Glomerular visceral epithelial cell (primary cell): ENCODE results near the gene AK8.

Source experiments
- DNase-seq: peaks from one replicate; pipeline ENCODE4 v3.0.0-alpha.2; 2016; ENCODE audit errors: extremely low spot score

Gene AK8

DNA sequence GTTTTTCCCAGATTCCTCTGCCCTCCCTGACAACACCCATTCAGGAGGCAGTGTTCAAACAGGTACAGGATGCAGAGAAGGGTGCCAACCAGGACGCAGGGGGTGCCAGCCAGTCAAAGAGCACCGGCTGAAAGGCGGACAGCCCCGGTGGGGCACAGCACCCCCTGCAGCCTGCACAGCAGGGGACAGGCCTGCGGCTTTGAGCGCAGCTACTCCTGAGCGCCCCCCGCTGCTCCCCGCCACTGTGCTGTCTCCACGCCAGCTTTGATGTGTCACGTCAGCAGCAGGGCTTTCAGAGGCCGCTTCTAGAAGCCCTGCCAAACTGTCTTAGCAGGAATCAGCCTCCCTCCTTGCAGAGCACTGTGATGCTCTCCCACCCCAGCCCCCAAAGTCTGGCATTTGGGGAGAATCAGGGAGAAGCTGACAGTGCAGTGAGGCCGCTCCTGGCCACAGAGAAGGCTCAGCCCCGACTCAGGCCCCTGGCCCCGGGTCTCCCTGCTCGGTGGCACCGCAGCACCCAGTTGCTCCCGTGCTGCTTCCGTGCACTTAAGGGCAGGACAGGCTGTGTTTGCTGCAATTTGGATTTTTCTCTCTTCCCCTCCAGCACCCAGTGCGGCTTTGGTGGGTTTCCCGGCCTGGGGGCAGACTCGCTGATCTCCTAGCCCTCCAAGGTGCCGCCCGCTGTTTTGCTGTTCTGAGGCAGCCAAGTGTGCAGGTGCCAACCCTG is 20.3 kb downstream of the AK8 start:
- DNase-seq, result no peak

DNA sequence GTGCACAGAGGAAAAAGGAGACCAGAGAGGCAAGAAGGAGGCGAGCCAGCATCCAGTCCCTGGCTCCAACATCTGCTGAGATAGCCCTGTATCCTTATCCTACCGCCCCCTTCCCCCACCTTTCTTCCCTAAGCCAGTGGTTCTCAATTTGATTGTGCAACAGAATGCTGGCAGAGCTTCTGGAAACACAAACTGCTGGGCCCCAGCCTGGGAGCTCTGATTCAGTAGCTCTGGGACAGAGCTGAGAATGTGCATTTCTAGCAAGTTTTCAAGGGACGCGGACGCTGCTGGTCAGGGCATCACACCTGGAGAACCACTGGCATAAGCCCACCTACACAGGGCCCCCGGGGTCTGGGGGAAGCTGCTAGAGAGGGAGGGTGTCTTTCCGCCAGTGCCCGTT is 21.1 kb downstream of the AK8 start:
- no peak for DNase-seq

DNA sequence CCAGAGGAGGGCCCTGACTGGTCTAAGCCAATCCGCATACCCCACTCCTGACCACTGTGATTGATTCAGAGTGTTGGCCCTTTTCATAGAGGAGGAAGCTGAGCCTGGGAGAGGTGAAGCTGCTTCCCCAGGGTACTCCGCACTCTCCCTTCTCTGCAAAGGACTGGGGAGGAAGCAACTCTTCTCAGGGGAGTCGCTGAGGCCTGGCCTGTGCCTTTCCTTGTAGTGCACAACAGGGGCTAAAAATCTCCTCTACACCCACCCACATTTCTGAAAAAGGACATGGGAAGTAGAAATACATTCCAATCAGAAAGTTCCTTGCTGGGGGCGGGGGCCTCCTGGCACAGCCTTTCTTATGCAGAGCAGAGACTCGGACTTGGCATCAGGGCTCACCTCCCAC is 22.2 kb downstream of the AK8 start:
- DNase-seq, result no peak

DNA sequence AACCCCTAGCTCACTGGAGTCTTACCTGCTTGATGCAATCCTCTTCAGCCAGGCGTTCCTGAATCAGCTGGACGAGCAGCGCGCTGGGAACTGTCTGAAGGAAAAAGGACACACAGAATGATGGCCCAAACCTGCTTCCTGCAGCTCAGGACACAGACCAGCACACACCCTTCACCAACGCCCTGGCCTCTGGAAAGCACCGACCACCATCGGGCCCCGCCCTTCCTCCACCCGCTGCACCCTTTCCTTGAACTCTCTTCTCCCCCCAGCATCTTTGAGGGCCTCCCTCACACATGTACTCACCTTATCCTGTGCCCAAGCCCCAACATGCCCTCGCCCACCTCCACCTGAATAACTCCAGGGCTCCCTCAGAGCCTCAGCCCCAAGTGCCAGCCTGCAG is 23.3 kb downstream of the AK8 start:
- DNase-seq, result no peak

DNA sequence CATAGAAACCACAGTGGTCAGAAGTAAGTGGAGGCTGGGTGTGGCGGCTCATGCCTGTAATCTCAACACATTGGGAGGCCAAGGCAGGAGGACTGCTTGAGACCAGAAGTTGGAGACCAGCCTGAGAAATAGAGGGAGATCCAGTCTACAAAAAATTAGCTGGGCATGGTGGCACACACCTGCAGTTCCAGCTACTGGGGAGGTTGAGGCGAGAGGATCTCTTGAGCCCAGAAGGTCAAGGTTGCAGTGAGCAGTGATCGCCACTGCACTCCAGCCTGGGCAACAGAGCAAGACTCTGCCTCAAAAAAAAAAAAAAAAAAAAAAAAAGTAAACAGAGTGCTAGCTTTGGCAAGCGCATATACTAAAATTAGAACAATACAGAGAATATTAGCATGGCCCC is 24.6 kb downstream of the AK8 start:
- no peak for DNase-seq

DNA sequence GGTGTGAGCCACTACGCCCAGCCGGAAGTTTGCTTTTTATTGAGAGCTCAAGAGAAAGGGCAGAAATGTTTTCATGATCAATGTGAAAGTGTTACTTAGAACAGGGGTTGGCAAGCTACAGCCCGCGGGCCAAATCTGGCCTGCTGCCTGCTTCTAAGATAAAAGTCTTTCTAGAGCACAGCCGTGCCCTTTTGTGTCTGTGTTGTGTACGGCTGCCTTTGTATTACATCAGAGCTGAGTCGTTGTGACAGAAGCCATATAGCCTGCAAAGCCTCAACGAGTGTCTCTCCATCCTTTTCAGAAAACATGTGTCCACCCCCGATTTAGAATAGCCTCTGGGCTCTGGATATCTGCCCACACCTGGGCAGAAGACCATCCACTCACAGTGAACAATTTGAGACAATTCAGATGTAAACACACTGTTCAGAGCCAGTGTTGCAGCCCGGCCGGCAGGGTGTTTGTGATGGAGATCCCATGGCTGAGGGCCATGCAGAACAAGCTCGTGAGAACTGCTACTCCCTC is 28.8 kb downstream of the AK8 start:
- DNase-seq, result no peak

DNA sequence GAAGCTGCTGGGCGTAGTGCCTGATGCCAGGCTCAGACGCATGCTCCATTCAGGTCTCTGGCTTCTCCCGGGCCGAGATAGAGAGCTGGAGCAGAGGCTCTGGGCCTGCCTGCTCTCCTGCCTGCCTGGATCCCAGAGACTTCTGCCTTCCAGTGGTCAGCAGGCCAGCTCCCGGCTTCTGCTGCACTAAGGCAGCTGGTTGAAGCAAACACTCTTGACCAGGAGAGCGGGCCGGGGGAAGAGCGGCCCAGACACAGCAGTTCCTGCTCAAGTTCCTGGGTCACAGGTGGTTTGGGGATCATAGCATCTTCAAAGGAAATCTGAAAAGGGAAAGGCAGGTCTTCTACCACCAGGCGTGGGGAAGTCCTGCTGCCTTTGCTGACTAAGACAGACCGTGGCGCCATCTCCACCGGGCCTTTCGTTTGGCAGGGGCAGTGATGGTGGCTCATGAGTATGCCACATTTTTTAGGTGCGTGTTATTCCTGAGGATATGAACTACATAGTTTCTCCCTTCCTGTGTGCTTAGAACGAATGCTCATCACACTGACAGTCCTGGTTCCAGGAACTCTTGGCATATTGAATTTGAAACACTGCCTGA is 31.1 kb downstream of the AK8 start:
- DNase-seq, result no peak

DNA sequence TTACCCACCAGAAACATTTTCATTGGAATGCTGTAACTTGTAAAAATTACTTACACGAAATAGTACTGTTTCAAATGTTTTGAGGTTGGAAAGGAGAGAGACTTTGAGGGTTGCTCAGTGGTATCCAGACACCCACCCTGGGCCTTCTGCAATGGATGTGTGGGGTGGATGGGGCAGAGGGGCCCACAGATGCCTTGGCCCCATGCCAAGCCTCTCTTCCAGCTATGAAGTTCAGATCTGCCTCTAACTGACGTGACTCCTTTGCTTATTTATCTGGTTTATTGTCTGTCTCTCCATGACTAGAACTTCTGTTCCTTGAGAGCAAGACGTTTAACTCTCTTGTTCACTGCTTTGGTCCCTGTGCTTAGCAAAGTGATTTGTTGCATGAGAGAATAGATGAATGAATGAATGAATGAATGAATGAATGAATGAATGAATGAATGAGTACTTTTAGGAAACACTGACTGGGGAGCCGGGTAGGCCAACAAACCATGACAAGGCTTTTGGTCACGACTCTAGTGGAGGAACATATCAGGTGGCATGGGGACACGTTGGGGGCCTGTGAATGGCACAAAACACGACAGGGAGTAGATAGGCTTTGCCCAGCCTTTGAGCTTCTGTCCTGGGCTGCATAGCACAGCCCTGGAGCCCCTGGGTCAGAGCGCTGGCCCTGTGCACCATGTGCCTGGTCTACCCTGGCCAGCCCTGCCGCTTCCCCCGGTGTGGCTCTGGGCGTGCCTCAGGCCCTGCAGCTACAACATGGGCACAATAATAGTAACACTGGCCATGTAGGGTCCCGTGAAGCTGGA is 31.8 kb downstream of the AK8 start:
- no peak for DNase-seq

DNA sequence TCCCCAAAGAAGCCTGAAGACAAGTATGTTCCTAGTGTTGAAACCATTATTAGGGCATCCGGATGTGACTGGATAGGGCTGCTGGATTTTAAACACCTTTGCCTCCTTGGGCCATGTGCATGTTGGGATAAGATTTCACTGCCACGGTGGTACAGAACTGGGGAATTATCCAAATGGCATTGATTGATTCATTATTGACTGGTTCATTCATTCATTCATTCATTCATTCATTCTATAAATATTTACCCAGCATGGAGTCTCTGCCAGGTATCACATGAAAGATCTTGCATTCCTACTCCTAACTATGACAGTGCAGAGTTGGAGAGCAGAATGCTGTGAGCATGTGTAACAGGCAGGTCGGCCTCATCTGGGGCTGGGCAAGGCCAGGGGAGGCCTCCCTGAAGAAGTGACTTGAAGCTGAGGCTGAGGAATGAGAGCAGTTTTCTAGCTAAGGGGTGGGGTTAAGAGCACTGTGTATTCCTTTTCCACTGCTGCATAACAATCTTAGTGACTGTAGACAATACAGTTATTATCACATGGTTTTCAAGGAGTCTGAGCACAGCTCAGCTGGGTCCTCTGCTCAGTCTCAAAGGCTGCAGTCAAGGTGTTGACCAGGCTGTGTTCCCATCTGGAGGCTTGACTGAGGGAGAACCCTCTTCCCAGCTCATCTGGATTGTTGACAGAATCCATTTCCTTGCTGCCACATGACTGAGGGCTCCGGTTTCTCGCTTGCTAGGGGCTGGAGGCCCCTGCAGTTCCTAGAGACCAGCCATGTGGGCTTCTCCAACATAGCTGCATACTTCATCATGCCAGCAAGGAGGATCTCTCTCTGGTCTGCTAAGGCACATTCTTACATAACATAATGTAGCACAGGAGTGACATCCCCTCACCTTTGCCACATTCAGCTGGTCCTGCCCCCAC is 35.7 kb downstream of the AK8 start:
- DNase-seq, result no peak

DNA sequence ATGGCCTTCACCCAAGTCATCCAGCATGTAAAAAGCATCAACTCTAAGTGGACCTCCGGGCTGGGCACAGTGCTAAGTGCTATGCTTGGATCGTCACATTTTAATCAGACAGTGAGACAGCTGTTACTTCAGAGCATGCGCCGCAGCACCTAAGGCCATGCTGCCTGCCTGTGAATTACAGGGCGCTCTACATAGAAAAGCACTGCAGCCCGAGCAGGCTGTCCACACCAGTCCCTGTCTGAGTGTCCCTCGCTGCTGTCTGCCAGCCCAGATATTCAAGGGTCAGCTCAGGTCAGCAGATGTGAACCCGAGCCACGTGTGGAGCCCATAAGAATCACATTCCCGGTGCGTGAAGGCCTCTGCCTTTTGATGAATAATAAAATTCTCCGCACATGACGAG is 37.1 kb downstream of the AK8 start:
- no peak for DNase-seq

DNA sequence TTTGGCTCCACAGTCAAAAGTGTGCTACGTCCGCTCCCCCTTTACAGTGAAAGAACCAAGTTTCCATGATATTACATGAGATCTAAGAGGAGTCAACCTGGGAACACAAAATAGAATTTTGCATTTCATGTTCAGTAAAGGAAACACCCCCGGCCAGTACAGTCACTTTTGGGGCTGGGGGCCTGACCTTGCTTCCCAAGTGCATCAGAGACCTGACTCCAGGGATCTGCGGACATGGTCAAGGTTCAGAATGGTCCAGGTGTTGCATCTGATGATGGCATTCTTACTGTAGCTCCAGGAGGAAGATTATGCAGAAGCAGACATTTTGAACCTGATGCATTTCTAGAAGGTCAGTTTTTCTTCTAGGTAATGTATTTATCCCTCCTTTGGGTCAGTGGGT is 39.8 kb downstream of the AK8 start:
- DNase-seq, result no peak

DNA sequence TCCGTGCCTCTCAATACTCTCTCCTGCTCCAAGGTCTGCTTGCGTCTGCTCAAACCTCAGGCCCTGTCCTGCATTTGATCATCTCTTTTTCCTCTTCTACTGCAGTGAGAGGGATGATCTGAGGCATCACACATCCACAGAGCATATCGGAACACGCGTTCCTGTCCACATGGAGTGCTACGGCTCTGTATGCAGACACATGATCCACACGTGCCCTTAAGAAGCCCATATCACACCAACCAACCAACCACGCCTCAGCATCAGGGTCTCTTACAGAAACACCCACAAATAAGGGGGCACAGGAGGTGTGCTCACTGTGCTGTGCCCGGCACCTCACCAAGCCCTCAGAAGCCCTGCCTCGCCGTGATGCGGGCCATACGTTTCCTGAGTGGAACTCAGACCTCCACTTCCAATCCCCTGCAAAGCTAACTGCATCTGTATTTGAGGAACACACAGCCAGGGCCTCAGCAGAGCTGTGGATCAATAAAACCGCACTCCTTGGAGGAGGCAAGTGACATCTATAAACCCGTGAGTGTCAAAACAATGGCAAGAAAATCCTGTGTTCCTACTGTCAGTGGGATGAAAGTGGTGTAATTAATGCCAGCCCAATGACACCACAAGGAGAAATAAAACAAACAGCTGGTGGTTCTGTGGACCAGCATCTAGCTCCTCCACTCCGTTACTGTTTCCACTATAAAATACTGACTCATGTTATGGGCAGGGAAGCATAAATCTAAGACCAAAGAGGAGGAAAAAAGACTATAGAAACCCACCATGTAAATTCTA is 40.4 kb downstream of the AK8 start:
- no peak for DNase-seq

DNA sequence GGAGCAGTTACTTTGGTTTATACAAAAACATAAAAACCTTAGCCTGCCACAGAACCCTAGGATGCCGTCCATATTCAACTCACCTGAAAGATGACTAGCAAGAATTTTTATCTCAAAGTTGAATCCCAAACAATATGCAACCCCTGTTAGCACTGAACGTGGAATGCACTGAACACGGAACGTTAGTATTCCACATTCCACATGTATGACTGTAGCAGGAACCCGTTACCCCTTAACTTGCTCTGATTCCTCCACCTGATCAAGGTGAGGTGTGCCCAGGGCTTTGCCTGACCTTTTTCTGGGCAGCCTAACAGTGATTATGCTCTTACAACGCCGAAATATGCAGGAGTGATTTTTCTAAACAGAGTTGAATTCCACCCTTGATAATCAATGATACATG is 43.7 kb downstream of the AK8 start:
- DNase-seq, result no peak

DNA sequence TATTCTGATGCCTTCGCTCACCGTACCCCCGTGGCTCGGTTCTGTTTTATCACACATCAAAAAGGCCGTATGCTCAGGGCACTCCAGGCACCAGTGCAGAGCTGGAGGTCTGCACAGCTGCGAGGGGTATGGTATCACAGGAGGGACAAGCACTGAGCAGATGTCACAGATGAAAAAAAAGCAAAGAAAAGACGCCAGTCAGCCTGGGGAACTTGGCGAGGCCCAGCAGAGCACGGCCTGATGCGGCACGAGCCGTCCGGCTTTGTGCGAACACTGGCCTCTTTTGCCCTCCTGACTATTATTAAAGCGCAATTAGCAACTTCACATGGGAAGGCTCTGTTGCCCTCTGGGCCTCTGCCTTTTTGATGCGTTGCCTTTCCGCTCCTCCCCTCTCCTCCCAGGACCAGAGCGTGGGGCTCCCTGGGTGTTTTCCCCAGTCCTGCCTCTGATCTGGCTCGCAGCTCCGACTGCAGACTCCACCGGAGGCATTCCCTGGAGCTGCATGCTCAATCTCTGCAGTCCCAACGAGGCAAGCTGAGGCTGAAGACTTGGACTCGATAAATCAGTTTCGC is 44.4 kb downstream of the AK8 start:
- DNase-seq, result no peak

DNA sequence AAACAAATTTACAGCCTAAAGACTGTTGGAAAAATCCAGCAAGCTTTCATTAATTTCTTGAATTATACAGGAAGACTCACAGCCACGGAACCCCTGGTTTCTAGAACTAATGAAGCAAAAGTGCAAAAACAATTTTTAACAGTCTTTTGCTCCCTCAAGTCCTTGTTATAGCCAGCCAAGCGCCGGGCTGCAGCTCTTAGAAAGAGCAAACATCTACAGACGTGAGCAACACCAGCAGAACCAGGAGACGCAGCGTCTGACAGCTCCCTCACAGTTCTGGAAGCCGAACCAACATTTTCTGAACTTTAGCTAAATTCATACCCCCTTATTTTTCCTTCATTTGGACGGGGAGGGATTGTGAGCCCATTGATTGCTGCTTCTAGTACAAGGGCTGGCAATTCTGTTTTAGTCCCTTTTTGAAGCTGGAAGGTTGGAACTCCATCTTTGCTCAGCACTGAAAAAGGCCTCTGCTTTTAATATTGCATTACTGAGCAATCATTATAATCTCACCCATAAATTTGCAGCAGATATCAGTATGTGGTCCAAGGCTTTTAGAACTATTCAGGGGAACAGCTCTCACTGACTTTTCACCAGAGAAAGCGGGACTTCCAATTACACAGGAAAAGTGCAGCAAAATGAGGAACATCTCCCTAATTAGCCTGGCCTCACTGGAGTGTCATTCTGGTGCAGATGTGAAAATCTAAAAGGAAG is 45.8 kb downstream of the AK8 start:
- DNase-seq, result no peak

DNA sequence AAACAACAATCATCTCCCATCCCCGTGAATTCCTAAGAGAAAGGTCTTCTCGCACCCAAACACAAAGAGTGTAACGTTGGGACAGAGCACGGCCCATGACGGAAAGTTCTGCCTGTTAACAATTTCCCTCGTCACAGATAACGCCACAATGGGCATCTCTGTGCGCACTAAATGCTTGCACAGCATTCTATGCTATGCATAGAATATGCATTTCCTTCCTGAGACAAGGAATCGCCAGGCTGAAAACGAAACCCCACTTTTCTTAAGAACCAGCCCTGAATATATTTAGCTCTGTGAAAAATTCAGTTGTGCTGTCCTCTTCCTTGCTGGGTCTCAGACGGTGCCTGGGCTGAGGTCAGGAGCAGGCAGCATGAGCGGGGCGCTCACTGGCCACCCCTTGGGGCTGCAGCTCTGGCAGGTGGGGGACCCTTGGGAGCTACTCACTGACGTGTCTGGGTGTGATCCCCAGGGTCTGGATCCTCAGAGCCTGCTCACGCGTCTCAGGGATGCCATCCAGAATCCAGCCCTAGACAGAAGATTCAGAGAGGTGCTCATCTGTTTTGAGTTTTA is 49.8 kb downstream of the AK8 start:
- no peak for DNase-seq

DNA sequence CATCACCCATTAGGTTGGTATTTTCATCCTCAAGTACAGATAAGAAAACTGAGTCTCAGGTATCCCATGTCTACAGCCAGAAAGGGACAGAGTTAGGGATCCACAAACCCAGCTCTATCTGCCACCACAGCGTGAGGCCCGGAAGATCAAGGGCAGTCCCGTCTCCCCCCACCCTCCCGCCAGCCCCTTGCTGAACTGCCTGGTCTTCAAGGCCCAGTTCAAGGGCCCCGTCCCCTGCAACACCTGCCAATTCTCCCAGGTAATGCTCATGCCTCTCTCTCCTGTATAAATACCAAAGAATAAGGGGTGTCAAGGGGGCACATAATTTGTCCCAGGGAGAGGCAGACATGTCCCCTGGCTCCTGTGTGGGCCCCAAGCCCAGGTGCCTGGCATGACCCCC is 50.7 kb downstream of the AK8 start:
- no peak for DNase-seq

DNA sequence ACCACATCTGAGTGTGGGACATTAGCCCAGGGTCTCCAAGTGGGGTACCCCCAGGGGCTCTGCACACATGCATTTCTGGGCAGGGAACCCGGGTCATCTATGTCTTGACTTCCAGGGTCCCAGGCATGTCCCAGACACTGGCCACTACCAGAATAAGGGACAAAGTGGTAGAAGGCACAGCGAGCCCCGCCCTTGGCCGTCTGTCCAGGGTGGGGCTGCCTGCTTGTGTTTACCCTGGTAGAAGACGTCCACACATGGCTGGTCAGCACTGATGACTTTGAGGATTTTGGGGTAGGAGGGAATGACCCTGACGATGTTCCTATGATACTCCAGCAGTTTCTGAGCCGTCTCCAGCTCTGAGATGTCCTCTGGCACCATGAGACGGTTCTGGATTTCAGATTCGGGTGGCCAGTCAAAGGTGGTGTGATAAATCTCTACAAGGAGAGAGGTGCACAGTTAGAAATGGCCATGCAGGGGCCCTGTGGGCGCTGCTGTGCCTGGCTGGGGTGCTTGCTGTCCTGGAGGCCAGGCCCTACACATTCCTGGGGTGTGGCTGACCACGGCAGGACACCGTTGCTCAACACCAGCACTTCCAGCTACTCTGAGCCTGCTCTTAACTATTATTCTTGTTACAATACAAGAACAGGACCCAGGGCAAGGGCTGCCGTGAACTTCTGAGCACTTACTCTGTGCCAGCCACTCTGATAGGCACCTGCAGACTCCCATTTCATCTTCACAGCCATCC is 51.3 kb downstream of the AK8 start:
- no peak for DNase-seq

DNA sequence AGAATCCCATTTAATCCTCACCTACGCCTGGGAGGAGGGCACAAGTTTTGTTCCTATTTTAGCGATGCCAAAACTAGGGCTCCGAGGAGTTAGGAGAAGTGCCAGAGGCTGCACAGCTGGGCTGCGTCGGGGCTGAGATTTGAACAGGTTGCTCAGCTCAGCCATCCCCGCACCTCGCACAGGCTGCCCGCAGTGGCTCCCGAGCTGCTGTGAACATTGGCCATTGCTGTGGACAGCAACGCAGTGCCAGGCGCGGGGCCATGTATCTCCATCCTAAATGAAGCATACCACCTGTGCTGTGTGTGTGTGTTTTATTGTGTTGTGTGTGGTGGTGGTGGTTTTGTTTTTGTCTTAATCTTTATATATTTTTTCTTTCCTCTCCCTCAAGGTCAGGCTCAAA is 52.0 kb downstream of the AK8 start:
- DNase-seq, result no peak
